ENCODE measurements around the gene TMTC2.

The TMTC2 gene

GRCh38 chr12:82883394-82884355 is 197.0 kb downstream of the TMTC2 start:
- no peak for DNase-seq

GRCh38 chr12:82886671-82887340 is 200.1 kb downstream of the TMTC2 start:
- DNase-seq, result no peak

DNA sequence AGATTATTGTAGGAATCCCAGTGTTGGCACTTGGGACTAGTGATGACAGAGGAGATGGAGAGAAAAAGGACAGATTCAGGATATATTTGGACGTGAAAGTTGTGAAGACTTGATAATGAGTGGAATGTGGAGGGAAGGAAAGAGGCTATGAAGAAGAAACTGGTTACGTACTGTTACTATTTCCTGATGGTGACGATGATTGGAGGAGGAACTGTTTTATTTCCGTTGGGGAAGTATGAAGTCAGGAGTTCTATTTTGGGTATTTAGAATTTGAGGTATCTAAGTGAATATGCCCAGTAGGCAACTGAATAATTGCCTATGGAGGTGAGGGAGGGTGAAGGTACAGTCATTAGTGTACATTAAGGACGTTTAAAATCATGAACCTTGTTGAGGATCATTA is 207.2 kb downstream of the TMTC2 start:
- no peak for DNase-seq

GRCh38 chr12:82896277-82896676 is 209.6 kb downstream of the TMTC2 start:
- DNase-seq, result no peak

GRCh38 chr12:82896979-82897378 is 210.3 kb downstream of the TMTC2 start:
- no peak for DNase-seq

DNA sequence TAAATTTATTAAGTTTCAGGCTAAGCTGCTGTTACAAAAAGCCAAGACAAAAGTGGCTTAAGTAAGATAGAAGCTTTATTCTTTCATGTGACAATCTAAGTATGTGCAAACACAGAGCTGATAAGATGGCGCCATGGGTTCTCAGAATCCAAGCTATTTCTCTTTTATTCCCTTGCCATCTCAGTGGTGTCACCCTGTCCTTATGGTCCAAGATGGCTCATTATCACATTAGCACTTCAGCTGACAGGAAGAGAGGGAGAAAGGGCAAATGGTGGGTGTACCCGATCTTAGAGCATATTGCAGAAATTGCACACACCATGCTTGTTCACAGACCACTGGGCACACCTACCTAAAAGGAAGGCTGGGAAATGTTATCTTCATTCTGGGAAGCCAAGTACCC is 211.7 kb downstream of the TMTC2 start:
- DNase-seq, result no peak

DNA sequence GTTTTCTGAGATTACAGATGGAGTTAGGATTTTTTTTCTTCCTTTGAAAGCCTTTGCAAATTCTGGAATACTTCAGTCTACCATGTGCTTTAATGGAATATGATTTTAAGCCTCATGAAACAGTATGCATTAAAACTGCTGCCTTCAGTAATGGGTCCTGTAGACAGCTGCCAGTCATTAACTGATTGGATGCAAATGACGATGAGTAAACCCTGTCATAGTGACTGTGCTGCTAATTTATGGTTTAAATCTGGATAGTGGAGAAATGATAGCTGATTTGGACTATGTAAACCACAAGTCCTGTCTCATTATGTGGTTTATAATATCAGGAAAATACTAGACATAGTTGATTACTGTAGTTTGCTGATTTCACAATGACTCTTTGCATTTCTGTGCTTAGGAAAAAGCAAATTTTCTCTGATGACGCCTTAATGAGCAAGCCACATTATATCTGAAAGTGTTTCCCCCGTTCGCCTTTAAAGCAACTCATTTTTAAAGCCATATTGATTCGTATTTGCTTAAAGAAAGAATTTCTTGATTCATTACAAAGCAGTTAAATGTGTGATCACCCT is 217.6 kb downstream of the TMTC2 start:
- no peak for DNase-seq

DNA sequence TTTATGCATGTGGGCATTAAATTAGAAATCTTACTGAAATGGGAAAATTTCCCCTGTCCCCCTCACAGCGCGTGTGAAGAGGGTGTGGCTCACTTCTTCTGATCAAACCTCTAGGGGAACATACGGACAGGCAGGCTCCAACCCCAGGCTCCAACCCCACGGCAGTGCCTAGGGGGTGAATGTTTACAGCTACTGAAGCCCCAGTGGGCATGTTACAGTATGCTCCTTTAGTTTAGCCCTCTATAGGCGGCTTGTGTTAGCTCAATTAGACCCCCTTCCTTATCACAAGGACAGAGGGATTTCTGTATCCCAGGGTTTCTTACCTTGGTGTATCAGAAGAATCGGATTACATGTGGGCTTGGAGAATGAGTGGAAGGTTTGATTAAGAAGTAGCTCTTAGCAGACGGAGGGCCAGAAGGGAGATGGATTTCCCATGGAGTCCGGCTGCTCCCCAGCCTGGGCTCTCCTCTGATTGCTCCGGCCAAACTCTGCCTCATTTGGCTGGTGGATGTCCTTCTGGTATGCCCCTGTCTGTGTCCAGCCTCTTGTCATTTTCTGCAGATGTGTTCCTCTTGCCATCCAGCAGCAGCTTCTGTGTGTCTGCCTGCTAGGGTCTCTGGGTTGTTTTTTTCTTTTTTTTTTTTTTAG is 223.7 kb downstream of the TMTC2 start:
- no peak for DNase-seq

- no peak for DNase-seq
These were observed 225.7 kb downstream of the TMTC2 start for GRCh38 chr12:82912406-82912805.

DNA sequence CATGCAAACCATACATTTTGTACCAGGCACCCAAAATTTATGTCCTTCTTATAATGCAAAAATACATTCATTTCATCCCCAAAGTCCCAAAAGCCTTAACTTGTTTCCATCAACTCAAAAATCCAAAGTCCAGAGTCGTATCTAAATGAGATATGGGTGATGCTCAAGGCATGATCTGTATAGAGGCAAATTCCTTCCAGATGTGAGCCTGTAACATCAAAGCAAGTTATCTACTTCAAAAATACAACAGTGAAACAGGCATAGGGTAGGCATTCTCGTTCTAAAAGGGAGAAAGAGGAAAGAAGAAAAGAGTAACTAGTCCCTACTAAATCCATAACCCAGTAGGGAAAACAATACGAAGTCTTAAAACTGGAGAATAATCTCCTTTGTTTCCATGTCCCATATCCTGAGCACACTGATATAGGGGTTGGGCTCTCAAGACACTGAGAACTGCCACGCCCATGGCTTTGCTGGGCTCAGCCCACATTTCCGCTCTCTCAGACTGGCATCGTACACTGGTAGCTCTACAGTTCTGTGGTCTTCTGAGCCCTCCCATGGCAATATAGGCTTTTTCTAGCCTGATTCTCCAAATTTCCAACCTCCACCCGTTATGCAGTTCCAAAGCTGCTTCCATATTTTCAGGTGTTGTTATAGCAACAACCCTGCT is 232.8 kb downstream of the TMTC2 start:
- DNase-seq, result no peak

GRCh38 chr12:82923935-82924334 is 237.2 kb downstream of the TMTC2 start:
- DNase-seq, result no peak

GRCh38 chr12:82926630-82927029 is 239.9 kb downstream of the TMTC2 start:
- DNase-seq, result no peak

DNA sequence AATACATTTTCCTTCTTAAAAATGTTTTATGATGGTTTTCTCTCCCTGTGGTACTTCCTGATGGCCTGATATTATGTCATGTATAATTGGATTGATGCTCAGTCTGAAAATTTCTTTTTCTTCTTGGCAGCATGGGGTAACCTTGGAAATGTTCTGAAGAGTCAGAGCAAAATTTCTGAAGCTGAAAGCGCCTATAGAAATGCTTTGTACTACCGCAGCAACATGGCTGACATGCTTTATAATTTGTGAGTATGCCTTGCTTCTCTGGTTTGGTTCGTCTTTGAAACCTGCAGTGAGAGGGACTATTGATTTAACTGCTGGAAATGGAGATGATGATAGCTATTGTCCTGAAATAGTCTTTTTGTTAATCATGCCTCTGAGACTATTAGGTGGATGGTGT is 243.6 kb downstream of the TMTC2 start:
- DNase-seq, result no peak

- DNase-seq, result no peak
These were observed 244.8 kb downstream of the TMTC2 start for GRCh38 chr12:82931349-82932116.

DNA sequence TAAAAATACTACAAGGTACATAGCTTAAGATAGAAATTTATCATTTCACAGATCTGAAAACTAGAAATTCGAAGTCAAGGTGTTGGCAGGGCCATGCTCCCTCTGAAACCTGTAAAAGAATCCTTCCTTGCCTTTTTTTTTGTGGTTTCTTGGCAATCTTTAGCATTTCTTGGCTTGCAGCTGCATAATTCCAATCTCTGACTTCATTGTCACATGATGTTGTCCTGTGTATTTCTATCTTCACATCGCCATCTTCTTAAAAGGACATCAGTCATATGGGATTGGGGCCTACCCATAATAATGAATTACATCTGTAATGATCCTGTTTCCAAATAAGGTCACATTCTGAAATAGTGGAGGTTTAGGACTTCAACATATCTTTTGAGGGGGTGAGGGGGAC is 250.4 kb downstream of the TMTC2 start:
- DNase-seq, result no peak

DNA sequence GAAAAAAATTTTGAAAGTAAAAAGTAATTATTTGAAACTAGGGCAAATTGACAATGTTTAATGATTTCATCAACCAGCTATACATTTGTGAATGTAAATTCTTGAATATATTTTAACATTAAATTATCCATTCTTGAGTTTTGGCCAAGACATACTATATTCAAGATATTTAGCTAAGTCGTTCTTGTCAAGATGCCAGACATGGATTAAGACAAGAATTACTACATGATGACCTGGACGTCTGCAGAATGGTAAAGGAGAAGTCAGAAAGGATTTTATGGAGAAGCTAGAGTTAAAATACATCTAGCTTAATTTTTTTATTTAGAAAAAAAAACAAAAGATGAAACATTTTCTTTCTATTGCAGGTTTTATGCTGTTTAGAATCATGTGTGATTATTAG is 255.8 kb downstream of the TMTC2 start:
- DNase-seq, result no peak

GRCh38 chr12:82942991-82943401 is 256.3 kb downstream of the TMTC2 start:
- no peak for DNase-seq

GRCh38 chr12:82948491-82948890 is 261.8 kb downstream of the TMTC2 start:
- peak; percentile 26 for DNase-seq

DNA sequence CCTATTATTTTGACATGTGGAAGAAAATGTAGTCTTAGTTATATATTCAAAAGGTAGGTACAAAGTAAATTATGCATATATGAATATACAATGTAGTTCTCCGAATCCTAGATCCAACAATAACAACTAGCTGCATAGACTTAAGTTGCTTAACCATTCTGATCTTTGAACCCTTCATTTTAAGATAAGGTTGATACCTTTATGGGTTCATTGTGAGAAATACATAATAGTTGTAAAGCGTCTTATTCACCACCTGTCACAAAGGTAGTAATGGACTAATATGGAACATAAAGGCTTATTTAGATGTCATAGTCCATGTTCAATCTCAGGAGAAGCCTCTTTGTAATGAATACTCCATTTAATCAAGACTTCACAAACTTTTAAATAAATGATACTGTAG is 263.6 kb downstream of the TMTC2 start:
- DNase-seq, result no peak

DNA sequence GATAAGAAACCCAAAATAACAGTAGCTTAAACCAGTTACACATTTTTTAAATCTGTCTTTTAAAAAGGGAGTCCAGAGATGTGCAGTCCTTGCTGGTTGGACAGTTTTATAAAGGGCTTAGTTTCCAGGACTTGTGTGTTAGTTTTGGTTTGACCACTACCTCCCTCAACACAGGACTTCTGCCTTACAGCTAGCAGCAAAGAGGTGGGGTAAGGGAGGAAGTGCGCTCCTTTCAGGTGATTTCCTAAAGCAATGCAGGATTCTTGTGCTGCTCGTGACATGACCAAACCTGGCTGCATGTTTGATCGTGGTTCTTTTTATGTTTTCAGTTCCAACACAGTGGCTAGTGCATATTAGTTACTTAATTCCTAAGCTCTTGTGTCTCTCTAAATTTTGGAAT is 266.2 kb downstream of the TMTC2 start:
- no peak for DNase-seq

DNA sequence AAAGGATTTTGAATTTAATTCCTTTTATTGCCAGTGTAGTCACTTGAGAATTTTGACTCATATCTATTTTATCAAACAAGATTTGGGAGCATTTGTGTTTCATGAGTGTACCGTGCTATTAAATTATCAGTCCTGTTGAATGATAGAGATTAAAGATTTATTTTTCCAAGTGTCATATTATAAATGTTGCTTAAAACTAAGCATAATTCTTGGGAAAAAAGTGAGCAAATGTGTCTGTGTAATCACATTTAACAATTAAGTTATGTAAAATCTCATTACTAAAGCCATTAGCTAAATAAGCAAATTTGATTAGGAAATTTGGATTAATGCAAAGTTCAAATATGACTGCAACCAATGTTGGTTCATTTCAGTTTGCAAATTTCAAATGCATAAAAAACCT is 266.7 kb downstream of the TMTC2 start:
- no peak for DNase-seq

DNA sequence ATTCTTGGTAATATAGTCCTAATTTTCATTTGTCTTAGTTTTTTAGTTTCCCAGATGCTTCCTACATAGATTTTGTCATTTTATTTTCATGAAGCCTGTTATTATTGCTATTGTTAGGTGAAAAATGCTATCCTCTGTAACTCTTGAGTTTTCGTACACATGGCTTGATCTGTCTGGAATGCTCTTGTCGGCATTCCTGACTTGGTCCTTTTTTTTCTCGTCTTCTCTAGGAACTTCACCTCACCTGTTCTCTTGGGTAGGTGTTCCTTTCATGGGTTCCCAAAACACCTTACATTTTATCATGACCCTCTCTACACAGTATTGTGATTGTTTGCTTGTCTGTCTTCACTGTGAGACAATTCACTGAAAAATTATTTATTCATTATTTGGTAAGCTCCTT is 267.4 kb downstream of the TMTC2 start:
- no peak for DNase-seq
